Gastrocnemius medialis (tissue), 4 donors: Measurements from ENCODE around the gene PCCA.

Experiments
- CTCF ChIP-seq, 5 experiments: fragments of 450-650 bp in 3 of 5; fragments of 200-600 bp in 2 of 5; sonication (generic) in 2 of 5; IDR thresholded peaks in 4 of 5; conservative IDR thresholded peaks in 1 of 5; 1 replicate in 4 of 5; 2 replicates in 1 of 5; pipeline ENCODE4 v1.5.1; 2016 to 2019; ENCODE audit warnings: antibody characterized with exemption in 5 of 5, mild to moderate bottlenecking in 3 of 5, moderate library complexity in 3 of 5
- POLR2A ChIP-seq, 2 donors: fragments of 450-650 bp; IDR thresholded peaks; one replicate each; pipeline ENCODE4 v1.6.1; 2017; ENCODE audit warnings: antibody characterized with exemption in 2 of 2, mild to moderate bottlenecking in 2 of 2, moderate library complexity in 2 of 2

GRCh38 chr13:100547791-100548201 is 458.9 kb downstream of the PCCA start:
- TF ChIP-seq POLR2A (IDR thresholded peaks at IDR 0.05) (no peak), CTCF (IDR thresholded peaks at IDR 0.05 in 4 of 5, conservative IDR thresholded peaks at IDR 0.05 in 1 of 5) (no peak)
